Measurements from ENCODE around the gene CAMK1.

CAMK1 gene

GRCh38 chr3:9732080-9732739 lies 37.5 kb downstream of the CAMK1 start:
- no peak for DNase-seq

GRCh38 chr3:9731206-9732079 lies 38.3 kb downstream of the CAMK1 start, which contains the start of gene BRPF1:
TSS of gene BRPF1 (plus strand) at chr3:9731735. CDS start at chr3:9734141, 2,406 bp downstream.
- peak; percentile 96 for DNase-seq

DNA sequence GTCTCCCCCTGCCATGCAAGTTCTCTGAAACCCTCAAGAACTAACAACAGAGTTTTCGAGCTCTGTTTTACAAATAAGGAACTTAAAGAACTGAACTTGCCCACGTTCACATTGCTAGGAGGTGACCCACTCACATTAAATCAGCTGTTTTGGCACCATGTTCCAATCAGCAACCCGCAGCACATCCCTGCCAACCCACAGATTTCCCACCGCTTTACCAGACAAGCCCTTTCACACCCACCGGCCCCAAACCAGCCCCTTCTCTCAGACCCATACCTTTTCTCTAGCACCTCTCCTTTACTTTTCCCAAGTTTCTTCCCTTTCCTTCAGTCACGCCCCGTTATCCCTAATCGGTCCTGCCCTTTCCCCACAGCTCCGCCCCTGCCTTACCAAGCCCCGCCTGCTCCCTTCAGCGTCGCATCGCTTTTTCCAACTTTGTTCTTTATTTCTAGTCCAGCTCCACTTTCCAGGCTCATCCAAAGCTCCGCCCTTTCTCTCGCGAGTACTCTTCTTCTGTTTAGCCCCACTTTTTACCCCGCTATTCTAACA lies 39.0 kb downstream of the CAMK1 start:
- DNase-seq, result peak; percentile 95

DNA sequence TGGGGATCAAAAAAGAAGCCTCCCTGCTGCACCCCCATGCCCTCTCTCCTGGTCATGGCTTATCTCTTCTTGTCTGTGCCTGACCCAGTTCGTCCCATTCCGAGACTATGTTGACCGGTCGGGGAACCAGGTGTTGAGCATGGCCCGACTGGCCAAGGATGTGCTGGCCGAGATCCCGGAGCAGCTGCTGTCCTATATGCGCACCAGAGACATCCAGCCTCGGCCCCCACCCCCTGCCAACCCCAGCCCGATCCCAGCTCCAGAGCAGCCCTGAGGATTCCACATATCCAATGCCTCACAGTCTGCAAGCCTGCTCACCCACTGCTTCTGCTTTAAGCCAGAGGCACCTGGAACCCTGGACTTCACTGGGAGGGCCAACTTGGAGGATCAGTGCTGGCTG lies 40.3 kb downstream of the CAMK1 start:
- no peak for DNase-seq

- no peak for DNase-seq
Observed at GRCh38 chr3:9727743-9728142, 42.0 kb downstream of the CAMK1 start.

DNA sequence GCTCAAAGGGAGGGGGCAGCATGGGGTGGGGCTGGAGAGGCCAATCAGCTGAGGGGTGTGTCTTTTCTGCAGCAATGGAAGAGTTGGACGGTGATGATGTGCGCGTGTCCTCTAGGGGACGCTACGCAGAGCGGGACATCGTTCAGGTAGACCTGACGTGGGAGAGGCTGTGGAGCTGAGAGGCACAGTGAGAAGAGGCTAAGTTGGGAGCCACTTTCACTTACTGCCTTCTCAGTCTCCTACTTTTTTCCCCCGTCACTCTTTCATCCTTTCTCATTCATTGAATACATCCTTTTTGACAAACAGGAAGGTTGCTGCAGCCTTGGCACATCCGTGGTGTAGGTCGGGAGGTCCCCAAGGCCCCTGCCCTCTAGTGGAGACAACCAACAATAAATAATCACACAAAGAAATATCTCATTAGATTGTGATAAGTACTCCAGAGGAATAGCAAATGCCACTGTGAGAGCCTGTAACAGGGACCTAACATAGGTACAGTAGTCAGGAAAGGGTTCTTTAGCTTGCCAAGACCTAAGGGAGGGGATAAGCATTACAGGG lies 42.6 kb downstream of the CAMK1 start:
- DNase-seq, result no peak

DNA sequence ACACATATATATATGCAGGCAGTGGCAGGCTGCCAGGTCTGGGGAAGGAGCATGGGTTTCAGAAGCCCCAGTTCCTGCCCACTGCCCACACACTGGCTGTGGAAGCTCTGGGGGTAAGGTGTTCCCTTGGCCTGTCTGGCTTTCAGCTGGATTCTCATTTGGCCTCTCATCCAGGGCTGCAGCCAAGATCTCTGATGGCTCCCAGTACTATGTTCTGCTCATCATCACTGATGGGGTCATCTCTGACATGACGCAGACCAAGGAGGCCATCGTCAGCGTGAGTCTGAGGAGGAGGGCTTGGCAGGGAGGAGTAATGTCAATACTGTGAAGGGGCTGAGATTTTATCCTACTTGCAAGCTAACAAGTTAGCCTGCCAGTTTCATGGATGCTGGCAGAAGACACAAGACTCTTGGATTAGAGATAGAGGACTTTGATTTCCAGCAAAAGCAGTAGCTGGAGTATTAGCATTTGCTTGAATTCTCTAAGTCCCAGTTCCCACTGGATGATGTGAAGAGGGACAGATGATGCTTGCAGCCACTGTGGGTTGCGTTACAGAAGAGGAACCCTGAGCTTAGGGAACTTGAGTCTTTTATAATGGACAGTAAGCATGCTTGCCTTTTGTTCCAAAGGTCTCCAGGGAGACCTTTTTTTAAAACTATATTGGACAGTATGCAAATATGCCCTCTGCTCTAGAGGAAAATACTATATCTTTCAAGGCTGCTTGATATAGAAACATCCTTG lies 43.8 kb downstream of the CAMK1 start:
- no peak for DNase-seq

DNA sequence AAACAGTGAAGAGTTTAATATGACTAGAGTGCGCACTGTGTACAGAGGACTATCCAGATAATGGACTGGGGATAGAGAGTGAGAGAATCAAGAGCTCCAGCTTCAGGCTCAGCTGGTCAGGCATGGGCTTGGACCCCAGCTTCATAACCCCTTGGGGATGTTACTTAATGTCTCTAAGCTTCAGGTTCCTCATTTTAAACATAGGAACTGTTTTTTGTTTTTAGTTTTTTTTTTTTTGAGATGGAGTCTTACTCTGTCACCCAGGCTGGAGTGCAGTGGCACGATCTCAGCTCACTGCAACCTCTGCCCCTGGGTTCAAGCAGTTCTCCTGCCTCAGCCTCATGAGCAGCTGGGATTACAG lies 48.1 kb downstream of the CAMK1 start:
- DNase-seq, result no peak

DNA sequence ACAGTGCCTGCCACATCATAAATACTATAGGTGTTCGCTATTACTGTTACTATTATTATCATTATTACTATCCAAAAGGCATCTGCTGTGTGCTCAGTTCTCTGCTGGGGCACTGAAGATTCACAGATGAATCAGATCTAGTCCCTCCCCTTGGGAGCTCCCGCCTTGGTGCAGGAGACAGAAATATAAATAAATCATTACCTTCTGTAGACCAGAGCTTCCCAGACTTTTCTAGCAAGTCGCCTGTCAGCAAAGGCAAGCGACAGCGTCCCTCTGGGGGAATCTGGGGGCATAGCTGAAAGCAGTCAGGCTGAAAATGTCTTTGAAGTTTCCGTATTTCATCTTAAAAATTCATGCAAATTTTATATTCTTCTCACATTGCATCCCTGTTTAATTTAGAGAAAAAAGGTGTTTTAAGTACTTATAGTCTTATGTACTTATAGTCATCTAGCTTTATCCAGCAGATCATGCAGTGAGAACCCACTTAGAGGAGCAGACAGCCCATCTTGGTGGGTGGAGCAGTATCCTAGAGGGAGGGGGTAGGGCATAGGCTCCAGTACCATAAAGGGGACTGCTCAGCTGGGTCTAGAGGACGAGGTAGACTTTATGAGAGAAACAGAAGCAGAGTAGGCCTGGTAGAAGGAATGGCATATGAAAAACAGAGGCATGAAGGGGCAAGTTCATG lies 48.6 kb downstream of the CAMK1 start:
- peak; percentile 19 for DNase-seq

DNA sequence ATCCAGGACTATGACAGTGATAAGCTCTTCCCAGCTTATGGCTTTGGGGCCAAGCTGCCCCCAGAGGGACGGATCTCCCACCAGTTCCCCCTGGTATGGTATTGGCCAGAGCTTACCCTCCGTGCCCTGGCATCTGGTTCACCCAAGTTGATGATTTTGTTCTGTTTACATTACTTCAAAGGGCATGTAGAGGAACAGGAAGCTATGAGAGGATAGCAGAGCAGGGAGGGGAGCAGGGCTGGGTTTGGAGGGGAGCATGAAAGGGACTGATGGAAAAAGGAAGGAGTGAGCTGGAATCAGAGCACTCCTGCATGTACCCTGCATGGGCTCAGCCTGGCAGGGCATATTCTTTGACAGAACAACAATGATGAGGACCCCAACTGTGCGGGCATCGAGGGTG lies 51.6 kb downstream of the CAMK1 start:
- no peak for DNase-seq

GRCh38 chr3:9717563-9717962 lies 52.2 kb downstream of the CAMK1 start:
- no peak for DNase-seq

DNA sequence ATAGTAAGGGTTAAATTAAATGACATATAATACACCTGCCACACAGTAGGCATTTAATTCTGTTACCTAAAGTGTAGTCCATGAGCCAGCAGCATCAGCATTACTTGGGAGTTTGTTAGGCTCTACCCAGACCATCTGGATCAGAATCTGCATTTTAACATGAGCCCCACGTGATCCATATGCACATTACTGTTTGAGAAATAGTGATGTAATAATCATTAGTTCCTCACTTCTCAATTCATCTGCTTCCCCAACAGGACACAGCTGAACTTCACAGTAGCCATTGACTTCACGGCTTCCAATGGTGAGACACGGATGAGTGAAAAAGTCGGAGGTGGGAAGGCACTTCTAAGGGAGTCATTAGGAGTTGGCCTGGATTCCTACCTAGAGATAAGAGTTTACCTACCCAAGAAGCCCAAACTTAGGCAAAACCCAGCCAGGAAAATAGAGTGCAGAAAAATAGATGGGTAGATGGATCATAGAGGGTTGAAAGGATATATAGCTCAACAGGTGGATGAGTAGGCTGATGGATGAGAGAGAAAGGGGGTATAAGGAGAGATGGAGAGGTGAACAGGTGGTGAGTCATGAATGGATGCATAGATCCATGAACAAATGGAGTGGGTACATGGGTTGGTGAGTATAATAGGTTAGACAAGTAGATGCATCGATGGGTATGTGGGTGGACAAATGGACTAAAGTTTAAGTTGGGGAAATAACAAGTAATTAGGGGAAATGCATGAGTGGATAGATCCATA lies 52.8 kb downstream of the CAMK1 start:
- DNase-seq, result no peak

DNA sequence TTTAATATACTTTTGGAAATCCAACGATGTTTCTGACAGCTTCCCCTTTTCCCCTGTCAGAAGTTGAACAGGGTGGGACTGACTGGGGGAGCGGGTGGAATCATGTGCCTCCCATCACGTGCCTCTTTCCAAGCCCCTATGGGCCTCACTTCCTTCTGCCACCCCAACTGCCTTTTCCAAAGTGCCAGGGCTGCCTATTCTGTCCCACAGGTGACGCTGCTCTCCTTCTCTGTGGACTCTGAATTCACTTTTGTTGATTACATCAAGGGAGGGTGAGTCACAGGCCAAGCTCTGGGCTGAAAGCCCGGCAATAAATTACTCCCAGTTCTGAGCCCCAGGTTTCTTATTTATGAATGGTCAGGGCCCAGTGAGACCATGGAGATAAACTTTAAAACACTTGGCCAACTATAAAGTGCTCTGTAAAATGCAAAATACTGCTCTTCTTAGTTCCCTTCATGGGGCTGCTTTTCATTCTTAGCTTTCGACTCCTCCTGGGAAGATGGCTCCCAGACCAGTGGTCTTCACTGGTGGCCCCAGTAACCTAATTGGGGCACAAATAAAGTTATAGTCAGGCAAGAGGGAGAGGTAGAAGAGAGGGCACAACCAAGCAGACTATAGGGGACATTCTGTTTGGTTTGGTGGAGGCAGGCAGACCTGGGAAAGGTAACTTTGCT lies 53.8 kb downstream of the CAMK1 start:
- peak; percentile 81 for DNase-seq

DNA sequence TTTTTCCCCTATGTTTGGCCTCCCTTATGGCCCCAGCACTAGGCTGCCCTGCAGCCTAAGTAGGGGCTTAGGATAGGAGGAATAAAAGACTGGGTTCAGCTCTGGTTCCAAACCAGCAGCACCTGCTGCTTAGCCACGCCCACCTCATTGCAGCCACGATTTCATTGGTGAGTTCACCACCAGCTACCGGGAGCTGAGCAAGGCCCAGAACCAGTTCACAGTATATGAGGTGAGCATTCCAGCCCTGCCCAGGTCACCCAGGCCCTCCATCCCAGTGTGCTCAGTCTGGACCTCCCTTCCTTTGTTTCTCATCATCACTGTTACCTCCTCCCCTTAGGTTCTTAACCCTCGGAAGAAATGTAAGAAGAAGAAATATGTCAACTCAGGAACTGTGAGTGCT lies 54.6 kb downstream of the CAMK1 start:
- DNase-seq, result no peak

- no peak for DNase-seq
Observed at GRCh38 chr3:9713142-9713541, 56.6 kb downstream of the CAMK1 start.

DNA sequence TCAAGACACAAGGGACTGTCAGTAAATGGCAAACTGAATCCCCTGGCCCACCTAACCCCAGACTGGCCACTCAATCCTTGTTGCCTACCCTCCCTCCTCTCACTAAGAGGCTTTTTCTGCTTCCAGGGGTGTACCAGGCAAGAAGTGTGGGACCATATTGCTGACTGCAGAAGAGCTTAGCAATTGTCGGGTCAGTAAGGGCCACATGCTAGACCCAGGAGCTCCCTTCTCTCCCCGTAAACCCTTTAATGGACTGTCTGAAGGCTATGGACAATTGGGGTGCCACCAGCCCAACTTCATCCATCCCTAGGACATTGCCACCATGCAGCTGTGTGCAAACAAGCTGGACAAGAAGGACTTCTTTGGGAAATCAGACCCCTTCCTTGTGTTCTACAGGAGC lies 57.3 kb downstream of the CAMK1 start:
- DNase-seq, result no peak

DNA sequence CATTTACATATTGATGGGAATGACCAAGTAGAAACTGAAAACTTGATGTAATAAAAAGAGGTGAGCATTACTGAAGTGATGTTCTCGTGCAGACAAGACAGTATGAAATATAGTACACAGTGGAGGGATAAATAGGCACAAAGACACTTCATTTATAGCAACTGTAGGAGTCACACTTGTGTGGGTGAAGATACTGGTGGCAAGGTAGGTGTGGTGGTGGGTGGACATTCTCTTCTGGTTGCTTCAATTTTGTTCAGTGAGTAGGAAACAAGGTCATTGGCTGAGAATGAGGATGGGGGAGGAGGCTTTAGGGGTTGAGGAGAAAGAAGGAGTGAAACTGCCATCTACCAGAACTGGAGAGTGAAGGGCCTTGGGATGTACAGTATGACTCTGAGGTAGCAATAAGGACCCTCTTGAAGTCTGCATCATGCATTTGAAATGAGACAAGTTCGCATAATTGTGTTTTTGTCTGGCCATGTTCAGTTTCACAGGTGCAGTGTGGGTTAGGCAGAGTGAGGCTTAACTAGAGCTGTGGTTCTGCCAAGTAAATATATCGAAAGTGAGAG lies 59.5 kb downstream of the CAMK1 start:
- DNase-seq, result no peak
